AG20443 (cell line): Measurements from ENCODE around the gene TNS4.
A peak's percentile ranks its signal among the peaks of the same experiment; 100 is the strongest.

Experiments used
- DNase-seq: peaks from one replicate; pipeline ENCODE4 v3.0.0; 2012; ENCODE audit warnings: low spot score, mixed read lengths

Gene TNS4

DNA sequence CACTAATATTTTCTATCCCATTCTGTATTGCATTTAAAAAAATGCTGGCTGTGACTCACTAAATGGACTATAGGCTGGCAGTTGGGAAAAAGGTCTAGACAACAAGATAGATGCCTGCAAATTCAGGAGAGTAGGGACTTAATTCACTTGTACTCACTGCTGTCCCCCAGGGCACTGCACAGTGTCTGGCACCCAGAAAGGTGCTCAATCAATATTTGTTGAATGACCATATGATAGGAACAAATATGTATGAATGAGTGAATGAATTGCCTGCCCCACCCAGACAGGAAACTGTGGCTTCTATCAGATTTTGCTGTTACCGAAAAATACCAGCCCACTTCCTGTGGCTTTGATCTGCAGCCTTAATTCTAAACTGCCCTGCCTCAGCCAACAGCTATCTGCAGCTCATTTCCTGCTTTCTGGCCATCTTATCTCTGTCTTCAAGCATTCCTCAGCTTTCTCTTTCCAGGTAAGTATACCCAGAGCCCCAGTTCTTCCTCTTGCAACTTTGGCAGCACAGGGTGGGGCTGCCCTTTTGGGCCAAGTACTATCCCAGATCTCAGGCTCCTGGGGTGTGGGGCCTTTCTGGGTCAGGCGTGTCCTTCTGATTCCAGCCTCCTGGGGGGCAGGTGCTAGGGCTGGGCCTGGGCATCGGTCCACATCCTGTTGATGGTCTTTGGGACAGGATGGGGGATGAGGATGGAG is 15.3 kb upstream of the TNS4 start:
- DNase-seq: no peak

DNA sequence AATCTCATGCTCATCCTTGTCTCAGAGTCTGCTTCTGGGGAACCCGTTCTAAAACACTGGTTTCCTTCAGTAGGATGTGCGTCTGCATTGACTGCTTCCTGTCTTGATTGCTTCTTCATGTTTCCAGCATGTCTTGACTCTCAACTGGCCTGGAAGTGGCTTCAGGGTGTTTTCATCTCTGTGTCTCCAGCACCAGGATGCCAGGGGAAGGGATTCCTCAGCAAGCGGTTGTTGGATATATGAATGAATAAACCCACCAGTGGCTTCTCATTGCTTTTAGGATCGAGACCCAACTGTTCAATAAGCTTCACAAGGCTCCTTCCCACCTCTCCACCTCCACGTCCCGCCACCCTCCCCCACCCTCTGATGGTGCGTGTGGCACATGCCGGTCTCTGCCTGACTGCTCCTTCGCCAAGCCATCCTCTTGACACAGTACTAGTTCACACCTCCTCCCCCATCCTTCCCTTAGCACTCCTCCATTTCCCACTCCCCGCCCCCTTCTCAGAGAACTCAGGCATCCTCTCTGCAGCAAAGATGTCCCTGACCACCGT is 14.1 kb upstream of the TNS4 start:
- DNase-seq: no peak

DNA sequence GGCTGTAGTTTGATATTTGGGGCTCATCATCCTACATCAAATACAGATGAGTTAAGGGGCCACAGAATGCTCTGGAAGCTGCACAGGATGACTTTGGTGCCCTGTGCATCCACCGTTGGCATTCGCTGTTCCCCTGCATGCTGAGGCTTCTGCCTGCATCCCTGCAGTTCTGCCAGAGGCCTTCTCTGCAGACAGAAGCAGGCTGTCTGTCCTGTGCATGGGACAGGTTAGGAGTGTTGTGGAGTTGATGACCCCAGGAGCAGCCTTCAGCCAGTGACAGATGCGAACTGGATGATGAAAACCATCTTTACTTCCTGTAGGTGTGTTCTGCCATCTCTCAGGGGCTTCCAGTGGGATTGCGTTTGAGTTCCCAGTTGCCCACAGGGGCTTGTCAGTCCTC is 13.6 kb upstream of the TNS4 start:
- no peak for DNase-seq

DNA sequence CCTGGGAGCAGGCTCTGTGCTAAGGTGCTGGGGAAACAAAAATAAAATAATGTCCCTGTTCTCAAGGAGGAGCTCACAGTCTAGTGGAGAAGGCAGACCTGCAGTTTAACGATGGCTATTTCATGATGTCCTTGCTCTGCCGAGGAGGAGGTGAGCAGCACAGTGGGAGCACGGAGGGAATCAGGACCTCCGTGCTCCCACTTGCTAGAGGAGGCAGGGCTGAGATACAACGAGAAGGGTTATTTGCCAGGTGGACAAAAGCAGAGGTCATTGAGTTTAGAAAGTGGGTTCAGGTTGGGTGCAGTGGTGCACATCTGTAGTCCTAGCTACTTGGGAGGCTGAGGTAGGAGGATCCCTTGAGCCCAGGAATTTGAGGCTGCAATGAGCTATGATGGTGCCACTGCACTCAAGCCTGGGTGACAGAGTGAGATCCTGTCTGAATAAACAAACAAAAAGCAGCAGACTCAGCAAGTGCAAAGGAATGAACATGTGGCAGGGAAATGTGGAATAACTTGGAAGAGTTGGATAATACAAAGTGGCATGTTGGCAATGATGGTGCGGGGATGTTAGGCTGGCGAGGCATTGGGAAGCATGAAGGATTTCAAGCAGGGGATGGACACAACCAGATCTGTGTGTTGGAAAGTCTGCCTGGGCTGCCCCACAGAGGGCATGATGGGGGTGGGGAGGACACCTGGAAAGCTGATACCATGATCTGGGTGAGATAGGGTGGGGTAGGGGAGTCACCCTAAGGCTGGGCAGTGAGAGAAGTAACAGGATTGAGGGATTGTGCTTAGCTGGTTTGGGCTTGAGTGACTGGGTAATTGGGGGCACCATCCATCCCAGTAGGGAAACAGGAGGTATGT is 12.8 kb upstream of the TNS4 start:
- DNase-seq: no peak

DNA sequence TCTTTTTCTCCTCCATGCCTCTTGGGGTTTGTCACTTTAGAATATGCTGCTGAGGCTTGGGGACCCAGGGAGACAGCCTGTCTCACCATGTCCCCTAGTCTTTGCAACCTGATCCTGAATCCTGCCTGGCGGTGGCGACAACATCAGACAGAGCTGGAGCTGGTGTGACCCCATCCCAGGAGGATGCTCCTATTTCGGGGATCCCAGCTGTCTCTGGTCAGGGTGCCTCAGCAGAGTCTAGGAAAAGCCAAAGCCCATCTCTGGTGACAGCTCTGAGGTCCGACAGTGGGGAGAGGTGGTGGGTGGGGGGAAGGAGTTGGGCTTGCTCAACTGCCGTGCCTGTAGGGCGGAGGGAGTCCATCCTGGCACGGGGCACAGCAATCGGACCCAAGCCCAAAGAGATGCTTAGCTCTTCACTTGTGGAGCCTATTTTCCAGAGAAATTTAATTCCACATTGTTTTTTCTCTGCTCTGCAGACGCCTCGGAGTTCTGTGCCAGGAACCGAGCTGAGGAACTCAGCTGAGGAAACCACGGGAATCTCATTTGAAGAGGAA is 10.3 kb upstream of the TNS4 start:
- no peak for DNase-seq

DNA sequence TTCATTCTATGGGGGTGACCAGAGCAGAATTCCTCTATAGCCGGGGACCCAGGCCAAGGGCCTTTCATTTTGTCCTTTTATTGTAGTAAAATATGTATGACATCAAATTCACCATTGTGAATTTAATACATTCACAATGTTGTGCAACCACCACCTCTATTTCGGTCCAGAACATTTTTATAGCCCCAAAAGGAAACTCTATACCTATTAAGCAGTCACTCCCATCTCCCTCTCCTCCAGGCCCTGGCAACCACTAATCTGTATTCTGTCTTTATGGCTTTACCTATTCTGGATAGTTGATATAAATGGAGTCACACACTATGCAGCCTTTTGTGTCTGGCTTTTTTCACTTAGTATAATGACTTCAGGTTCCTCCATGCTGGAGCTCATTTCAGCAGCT is 9.7 kb upstream of the TNS4 start:
- no peak for DNase-seq

DNA sequence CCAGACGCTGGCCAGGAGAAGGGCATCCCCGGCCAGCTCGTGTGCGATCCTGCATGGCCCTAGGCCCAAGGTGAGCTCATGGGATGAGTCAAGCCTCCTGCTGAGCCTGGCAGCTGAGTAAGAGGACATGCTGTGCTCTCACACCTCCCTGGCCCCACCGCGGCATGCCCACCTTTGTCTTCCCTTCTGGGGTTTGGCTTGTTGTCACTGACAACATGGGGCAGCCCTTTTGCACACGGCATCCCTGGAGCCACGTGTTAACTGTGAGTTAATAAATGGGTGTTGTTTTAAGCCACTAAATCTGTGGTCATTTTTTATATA is 8.9 kb upstream of the TNS4 start:
- no peak for DNase-seq

DNA sequence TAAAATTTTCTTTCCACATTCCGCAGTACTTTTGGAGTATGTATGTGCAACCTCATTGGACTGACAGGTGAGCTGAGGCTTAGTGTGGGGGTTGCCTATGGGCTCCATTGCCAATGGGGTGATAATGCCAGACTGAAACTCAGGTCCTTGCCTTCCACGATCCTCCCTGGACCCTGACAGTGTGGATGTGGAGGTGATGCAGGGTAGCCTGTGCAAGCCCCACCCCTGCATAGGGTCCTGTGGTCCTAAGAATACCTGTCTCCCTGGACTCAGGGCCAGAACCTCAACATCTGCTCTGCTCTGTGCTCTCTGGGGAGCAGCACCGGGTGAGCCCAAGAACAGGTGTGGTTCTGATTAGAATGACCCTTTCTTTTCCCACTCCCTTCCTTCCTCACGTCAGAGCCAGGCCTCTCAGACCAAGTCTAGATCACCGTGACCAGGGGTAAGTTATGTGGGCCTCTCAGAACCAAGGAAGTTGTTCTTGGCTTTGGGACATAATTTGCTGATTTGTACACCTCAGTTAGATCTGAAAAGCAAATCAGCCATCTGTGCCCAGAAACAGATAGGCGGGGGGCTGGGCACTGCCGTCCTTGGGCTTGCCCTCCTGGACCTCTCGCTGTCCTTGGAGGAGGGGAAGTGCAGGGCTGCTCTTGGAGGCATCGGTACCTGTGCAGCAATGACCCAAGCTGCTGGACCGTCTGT is 8.4 kb upstream of the TNS4 start:
- no peak for DNase-seq

DNA sequence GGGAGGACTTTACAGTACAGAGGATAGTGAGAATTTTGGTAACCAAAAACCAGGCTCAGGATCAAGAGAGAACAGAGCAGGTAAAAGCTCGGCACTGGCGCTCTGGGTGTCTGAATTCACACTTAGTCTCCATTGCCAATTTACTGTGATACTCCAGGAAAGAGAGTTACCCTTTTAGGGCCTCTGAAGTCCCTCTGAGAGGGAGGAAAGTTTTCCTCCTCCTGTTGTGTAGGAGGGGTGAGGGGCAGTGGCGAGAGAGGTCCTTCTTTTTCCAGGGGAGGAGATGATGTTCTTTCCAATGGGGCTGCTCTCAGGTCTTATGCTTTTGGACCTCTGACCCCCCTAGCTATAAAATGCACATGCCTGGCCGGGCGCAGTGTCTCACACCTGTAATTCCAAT is 5.4 kb upstream of the TNS4 start:
- DNase-seq: no peak

DNA sequence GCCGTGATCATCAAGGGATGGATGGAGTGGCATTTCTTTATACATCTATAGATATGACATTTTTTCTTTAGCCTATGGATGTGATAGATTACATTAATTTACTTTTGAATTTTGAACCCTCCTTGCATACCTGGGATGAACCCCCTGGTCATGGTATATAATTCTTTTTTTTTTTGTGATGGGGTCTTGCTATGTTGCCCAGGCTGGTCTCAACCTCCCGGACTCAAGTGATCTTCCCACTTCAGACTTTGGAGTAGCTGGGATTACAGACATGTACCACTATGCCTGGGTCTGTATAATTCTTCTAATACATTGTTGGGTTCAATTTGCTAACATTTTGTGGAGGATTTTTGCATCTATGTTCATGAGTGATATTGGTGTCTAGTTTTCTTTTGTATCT is 1.7 kb upstream of the TNS4 start:
- no peak for DNase-seq

DNA sequence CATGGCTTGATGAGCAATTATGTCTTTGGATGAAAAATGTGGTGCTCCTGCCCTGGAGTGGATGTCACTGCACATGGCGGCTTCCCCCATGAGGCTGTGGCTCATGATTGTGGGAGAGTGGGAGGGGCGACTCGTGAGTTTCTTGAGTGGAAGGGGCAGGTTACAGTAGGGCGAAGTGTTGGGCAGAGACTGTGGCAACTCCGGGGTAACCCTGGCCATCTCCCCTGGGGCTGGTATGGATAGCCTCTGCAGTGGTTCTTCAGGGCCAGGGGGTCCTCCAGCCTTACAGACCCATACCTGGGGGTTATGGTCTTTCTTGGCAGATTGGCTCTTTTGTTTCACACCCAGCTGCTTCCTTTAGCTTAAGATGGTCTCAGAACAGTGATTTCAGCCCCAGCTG is 1.3 kb upstream of the TNS4 start:
- no peak for DNase-seq

DNA sequence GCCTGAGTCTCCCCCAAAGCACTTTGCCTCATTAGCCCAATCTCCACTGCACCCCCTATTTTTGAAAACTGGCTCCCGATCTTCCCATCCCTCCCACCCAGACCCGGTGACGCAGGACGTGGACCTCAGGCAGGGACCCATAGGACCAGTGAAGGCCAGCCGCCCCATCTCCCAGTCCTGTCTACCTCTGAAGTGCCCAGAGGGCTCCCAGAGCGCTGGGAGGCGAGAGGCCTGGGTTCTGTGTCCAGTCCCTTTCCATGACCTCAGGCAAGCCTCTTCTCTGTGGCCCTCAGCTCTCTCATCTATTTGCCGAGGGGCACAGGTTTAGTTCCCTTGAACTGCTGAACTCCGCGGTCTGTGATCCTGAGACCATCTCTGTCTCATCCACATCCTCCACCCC is 714 bp downstream of the TNS4 start:
- DNase-seq: no peak

DNA sequence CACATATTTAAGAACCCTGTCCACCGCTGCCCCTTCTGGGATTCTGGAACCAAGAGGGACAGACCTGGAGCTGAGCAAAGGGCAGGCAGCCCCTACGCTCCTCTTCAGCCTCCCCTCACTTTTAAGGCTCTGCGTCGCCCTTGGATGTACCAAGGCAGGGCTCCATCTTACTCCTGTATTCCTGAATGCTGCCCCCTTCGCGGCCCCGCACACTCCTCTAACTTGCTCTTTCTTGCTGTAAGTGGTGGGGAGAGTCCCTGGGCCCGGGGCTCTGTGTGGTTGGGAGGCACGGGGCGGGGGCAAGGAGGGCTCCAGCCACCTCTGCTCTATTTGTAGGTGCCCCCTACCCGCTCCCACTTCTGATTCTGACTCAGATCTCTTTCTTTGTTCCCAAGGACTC is 1.2 kb downstream of the TNS4 start:
- DNase-seq: no peak

DNA sequence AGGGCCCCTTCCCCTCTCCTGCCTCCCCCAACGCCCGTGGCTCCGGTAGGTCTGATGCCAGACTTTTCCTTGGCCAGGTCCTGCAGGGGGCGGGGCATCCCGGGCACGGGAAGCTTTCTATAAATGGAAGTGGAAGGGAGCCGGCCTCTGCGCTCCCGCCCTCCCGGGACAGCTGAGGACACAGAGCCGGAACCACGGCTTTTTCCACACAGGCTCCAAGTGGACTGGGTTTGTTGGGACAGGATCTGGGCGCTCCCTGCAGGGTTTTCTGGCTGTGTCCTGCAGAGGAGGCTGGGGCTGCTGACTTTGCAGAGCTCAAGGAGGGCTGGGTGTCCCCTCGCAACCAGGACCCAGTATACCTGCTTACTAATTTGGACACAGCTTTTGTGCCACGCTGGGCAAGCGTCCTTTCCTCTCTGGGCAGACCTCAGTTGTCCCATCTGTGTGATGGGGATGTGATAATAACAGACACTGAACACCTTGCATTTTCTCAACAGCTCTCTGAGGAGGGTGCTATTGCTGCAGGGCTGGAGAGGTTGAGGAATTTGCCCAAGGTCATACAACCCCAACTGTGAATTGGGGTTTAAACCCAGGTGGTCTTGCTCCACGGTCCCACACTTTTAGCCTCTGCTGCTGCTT is 1.8 kb downstream of the TNS4 start:
- peak; percentile 89 for DNase-seq

DNA sequence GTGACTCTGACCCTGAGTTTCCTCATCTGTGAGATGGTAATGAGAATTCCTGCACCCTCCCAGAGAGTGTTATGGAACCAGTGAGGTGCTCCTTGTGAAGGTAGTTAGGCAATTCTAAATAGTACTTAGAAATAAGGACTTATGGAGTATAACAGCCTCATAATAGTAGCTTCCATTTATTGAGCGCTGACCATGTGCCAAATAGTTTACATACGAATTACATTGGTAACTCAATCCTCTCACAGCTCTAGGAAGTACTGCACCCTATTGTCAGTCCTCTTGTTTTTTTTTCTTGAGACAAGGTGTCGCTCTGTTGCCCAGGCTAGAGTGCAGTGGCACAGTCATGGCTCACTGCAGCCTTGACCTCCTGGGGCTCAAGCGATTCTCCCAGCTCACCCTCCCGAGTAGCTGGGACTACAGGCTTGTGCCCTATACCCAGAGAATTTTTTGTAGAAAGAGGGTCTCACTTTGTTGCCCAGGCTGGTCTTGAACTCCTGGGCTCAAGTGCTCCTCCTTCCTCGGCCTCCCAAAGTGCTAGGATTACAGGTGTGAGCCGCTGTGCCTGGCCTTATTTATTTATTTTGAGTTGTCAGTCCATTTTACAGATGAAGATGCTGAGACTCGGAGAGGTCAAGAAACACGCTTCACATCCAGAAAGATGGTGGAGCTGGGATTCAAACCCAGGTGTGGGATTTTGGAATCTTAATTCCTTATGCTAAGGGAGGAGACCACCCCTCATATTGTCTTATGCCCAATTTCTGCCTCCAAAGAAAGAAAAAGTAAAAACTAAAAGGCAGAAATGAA is 2.9 kb downstream of the TNS4 start:
- DNase-seq: no peak

DNA sequence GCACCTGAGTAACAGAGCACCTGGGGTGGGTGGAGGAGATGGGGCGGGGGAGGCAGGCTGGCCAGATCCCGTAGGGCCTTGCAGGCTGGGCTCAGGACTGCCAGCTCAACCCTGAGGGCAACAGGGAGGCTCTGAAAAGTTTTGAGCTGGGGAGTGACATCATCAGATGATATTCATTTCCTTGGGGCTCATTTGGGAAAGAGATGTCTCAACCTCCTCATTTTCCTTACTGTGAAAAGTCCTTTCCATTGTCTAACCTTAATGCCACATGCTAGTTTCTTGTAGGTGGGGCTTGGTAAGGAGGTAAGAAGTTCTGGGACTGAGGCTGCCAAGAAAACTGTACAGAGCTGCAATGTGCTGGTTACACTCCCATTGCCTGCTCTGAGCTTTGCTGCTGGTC is 3.7 kb downstream of the TNS4 start:
- peak; percentile 52 for DNase-seq

DNA sequence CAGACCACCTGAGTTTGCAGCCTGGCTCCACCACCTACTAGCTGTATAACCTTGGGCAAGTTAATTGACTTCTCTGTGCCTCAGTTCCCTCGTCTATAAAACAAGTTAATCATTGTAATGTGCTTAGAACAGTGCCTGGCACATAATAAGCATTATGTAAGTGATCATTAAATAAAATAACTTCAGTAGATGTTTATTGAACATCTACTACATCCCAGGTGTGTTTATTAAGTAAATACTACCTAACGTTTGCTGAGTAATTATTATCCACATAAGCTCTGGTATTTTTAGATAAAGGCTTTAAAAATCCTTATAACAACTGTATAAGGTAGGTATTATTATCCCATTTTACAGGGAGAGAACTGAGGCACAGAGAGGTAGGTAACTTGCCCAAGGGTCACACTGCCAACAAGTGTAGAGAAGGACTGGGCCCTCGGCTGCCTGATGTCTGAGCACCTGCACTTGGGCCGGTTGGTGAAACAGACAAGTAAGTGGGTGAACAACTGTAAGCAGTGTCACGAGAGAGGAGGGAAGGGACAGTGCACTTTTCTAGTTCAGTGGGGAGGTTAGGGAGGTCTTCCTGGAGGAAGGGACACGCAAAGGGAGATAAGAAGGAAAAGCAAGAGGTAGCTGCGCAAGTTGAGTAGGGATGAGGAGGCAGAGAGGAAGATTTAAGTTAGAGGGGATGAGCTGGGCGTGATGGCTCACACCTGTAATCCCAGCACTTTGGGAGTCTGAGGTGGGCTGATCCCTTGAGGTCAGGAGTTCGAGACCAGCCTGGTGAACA is 4.6 kb downstream of the TNS4 start:
- no peak for DNase-seq

DNA sequence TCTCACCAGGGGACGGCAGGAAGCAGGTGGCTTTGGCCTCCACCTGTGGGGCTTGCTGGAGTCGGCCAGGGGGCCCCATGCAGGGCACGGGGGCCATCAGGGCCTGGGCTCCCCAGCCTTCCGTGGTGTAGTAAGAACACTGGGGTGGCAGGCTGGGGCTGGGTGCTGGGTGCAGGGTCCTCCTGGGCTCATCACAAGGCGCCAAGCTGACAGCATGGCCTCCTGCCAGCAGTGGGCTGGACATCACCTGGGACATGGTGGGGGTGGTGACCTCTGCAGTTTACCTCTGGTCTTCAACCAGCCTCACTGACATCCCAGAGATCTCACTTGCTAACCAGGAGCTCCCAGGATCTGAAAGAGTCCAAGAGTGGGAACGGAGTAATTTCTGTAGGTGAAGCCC is 5.3 kb downstream of the TNS4 start:
- no peak for DNase-seq

DNA sequence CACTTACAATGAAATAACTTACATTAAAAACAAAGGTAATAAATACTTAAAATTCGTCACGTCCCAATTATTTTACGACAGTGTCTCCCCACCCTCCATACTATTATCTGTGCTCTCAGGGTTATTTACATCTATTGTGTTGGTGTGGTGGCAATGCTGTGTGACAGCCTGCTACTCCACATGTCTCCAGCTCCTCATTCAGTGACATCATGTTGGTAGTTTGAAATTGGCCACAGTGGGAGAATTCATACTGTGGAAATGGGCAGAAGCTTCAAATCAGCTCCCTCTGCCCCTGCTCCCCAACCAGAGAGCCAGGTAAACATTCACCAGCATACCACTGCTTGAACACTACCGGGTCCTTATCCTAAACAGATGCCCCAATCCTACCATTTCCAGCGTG is 6.3 kb downstream of the TNS4 start:
- DNase-seq: no peak

DNA sequence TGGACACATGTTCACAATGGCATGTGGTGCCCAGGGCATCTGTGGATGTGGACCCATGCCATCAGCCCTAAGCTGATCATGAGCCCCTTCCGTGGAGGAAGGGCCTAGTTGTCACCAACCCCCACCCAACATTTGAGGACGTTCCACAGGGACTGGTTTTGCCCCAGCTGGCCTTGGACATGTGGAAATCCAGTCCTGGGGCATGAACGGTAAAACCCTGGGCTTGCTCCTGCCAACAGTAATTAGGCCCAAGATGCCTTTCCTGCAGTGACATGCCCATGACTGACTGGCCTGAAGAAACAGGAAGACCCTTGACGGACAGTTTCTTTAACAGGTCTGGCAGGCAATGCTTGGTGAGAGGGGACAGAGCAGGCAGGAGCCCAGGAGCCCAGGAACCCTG is 7.7 kb downstream of the TNS4 start:
- DNase-seq: no peak

DNA sequence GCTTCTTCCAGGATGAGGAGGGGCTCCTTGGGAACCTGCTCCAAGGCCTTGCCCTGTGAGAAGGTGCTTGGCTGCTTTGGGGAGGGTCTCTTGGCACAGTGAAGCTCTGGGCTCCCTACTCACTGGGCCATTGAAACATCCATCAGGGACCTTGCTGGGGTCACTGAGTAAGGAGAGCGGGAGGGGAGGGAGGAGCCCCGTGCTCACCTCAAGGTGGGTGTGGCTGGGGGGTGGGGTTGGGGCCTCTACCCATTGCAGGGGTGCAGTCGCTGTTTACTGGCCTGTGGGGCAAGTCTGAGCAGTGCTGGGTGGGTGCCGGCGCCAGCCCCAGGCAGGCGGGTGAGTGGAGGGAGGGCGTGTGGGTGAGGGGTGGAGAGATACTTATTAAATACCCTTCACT is 9.9 kb downstream of the TNS4 start:
- DNase-seq: no peak
